ENCODE measurements around the gene IDUA. TPM values are rescaled to one million over a fixed set of nuclear protein-coding genes. Genes with fewer than 3 reads are reported as not detected.
A peak's percentile ranks its signal among the peaks of the same experiment; 100 is the strongest.

Gene IDUA
- total RNA-seq, 3 donors from 2014 or later (not counting 1 experiment from before 2014, with no cell fraction given) = 38.7 to 43.6 (median 43.0) TPM

- peak overlapping the region; percentile 78 to 87 for H3K27ac Mint-ChIP-seq
- Histone ChIP-seq H3K36me3 (ENCODE audit: control insufficient read depth, insufficient read depth, low read length) (peaks cover 2% of the 10 kb centered on the region), H3K27me3 (ENCODE audit: control insufficient read depth, insufficient read depth, low read length) (peaks cover 3% of the 10 kb centered on the region), H3K4me3 (ENCODE audit: low read length) (peak overlapping the region; percentile 56), H3K4me1 (ENCODE audit: control insufficient read depth, insufficient read depth, low read length) (peaks cover 57% of the 10 kb centered on the region), H3K27ac (ENCODE audit: low read length) (peak overlapping the region; percentile 87), H3K9me3 (ENCODE audit: control insufficient read depth, insufficient read depth, low read length) (no peaks in the 10 kb centered on the region)
- peaks cover 19 to 30% of the 10 kb centered on the region in 2 donors for H3K4me1 Mint-ChIP-seq
- ATAC-seq = no peak
- no peaks in the 10 kb centered on the region for H3K9me3 Mint-ChIP-seq
- peak in 1 of 2 donors; percentile 49 for DNase-seq
- H3K27me3 Mint-ChIP-seq (ENCODE audit: low read depth in 2 of 2) = no peaks in the 10 kb centered on the region
- no peak for TF ChIP-seq CTCF (IDR thresholded peaks at IDR 0.05)
- no peaks in the 10 kb centered on the region for H3K36me3 Mint-ChIP-seq
- intact Hi-C loops (cut with micrococcal nuclease) = loop anchor here (5.0 kb wide), 1 partner anchor 40 kb away; the partner anchor contains the start of gene FGFRL1
- WGBS (ENCODE audit: insufficient coverage) = 75% methylated on average over 24 of the region's 24 CpGs
- H3K4me3 Mint-ChIP-seq = peak overlapping the region; percentile 81
Measured at GRCh38 chr4:971666-972500, 15.0 kb upstream of the IDUA start.

GRCh38 chr4:972651-973424 lies 14.0 kb upstream of the IDUA start:
- H3K27me3 Mint-ChIP-seq (ENCODE audit: low read depth in 2 of 2) = no peaks in the 10 kb centered on the region
- peak overlapping the region; percentile 16 for H3K27ac ChIP-seq (ENCODE audit: low read length)
- ATAC-seq (peak; percentile 16 to 39 (median 32)), DNase-seq (peak; percentile 60 to 77)
- H3K4me1 Mint-ChIP-seq = peaks cover 19 to 30% of the 10 kb centered on the region in 2 donors
- H3K36me3 ChIP-seq (ENCODE audit: control insufficient read depth, insufficient read depth, low read length) = no peaks in the 10 kb centered on the region
- H3K27ac Mint-ChIP-seq = peak overlapping the region in 1 of 2 donors; percentile 78
- no peak for TF ChIP-seq CTCF (IDR thresholded peaks at IDR 0.05)
- intact Hi-C loops (cut with micrococcal nuclease) = loop anchor here (1.0 to 5.0 kb wide), 3 partner anchors 12 to 41 kb away; partner anchors contain the start of genes FGFRL1, GAK and TMEM175
- H3K27me3 ChIP-seq (ENCODE audit: control insufficient read depth, insufficient read depth, low read length) = peaks cover 3% of the 10 kb centered on the region
- no peaks in the 10 kb centered on the region for H3K9me3 ChIP-seq (ENCODE audit: control insufficient read depth, insufficient read depth, low read length)
- WGBS (ENCODE audit: insufficient coverage) = 1% methylated on average over 65 of the region's 65 CpGs
- H3K9me3 Mint-ChIP-seq = no peaks in the 10 kb centered on the region
- H3K36me3 Mint-ChIP-seq = no peaks in the 10 kb centered on the region
- peaks cover 53% of the 10 kb centered on the region for H3K4me1 ChIP-seq (ENCODE audit: control insufficient read depth, insufficient read depth, low read length)
- peak overlapping the region; percentile 56 for H3K4me3 ChIP-seq (ENCODE audit: low read length)
- H3K4me3 Mint-ChIP-seq = peak overlapping the region; percentile 74

GRCh38 chr4:973431-974397 lies 13.1 kb upstream of the IDUA start, which contains the start of gene DGKQ:
Gene DGKQ (minus strand): TSS chr4:973569. CDS start chr4:973482, 87 bp downstream.
- Histone ChIP-seq H3K36me3 (ENCODE audit: control insufficient read depth, insufficient read depth, low read length) (no peaks in the 10 kb centered on the region), H3K4me1 (ENCODE audit: control insufficient read depth, insufficient read depth, low read length) (peaks cover 44% of the 10 kb centered on the region), H3K9me3 (ENCODE audit: control insufficient read depth, insufficient read depth, low read length) (no peaks in the 10 kb centered on the region), H3K27me3 (ENCODE audit: control insufficient read depth, insufficient read depth, low read length) (no peaks in the 10 kb centered on the region), H3K27ac (ENCODE audit: low read length) (peak within 1 kb of the TSS; percentile 16), H3K4me3 (ENCODE audit: low read length) (peak within 1 kb of the TSS; percentile 56)
- Mint-ChIP-seq H3K4me3 (peak within 1 kb of the TSS; percentile 74), H3K27me3 (ENCODE audit: low read depth in 2 of 2) (no peaks in the 10 kb centered on the region), H3K9me3 (no peaks in the 10 kb centered on the region), H3K27ac (peak within 1 kb of the TSS in 1 of 2 donors; percentile 78), H3K4me1 (peaks cover 19 to 26% of the 10 kb centered on the region in 2 donors), H3K36me3 (no peaks in the 10 kb centered on the region)
- DNase-seq (peak; percentile 88 to 92), ATAC-seq (peak; percentile 78 to 93 (median 82))
- TF ChIP-seq CTCF (IDR thresholded peaks at IDR 0.05) = no peak
- WGBS (ENCODE audit: insufficient coverage) = 26% methylated on average over 123 of the region's 123 CpGs
- intact Hi-C loops (cut with micrococcal nuclease) = loop anchor here (1.0 to 5.0 kb wide), 3 partner anchors 12 to 41 kb away; partner anchors contain the start of genes FGFRL1, GAK and TMEM175
